Hepatocyte (in vitro differentiated cells): ENCODE data around the gene PHF3.

Experiments
- EZH2 ChIP-seq: fragments of 200-600 bp; sonication (generic); IDR thresholded peaks from 2 replicates; pipeline ENCODE4 v1.6.1; 2016; ENCODE audit warnings: antibody characterized with exemption, mild to moderate bottlenecking, borderline replicate concordance
- EZH2phosphoT487 ChIP-seq: fragments of 200-600 bp; sonication (generic); IDR thresholded peaks from one replicate; pipeline ENCODE4 v1.6.1; 2018; ENCODE audit warnings: antibody characterized with exemption, mild to moderate bottlenecking, low read depth, moderate library complexity; ENCODE audit not compliant: unreplicated experiment, severe bottlenecking
- TF ChIP-seq, protein P1 (sequence below): fragments of 200-600 bp; sonication (generic); IDR thresholded peaks from 2 replicates; pipeline ENCODE4 v1.5.1; 2016; ENCODE audit warnings: antibody characterized with exemption, mild to moderate bottlenecking; ENCODE audit not compliant: poor library complexity

DNA sequence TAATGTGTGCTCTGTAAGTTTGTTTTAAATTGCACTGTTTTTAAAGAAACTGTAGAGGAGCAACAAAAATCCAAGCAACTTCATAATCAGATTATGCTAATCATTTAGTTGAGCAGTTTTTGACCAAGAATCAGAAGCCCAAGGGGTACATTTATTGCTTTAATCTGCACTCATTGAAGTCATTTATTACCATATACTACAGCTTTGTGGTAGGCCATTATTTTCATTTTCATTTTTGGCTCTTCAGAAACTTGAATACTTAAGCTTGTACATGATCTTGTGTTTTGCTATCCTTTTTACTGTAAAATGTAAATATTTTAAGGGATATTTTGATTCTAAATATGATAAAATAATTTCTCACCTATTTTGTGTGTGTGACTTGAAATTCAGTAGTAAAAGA is 78.5 kb downstream of the PHF3 start:
- TF ChIP-seq EZH2 (no peak), EZH2phosphoT487 (no peak)
- TF ChIP-seq, protein P1, sequence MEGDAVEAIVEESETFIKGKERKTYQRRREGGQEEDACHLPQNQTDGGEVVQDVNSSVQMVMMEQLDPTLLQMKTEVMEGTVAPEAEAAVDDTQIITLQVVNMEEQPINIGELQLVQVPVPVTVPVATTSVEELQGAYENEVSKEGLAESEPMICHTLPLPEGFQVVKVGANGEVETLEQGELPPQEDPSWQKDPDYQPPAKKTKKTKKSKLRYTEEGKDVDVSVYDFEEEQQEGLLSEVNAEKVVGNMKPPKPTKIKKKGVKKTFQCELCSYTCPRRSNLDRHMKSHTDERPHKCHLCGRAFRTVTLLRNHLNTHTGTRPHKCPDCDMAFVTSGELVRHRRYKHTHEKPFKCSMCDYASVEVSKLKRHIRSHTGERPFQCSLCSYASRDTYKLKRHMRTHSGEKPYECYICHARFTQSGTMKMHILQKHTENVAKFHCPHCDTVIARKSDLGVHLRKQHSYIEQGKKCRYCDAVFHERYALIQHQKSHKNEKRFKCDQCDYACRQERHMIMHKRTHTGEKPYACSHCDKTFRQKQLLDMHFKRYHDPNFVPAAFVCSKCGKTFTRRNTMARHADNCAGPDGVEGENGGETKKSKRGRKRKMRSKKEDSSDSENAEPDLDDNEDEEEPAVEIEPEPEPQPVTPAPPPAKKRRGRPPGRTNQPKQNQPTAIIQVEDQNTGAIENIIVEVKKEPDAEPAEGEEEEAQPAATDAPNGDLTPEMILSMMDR, result no peak
